ENCODE results near the gene DGKD.

DGKD gene

GRCh38 chr2:233448220-233448559 is 93.9 kb downstream of the DGKD start:
- Histone ChIP-seq H2AFZ (ENCODE audit: low read depth, low read length) (no peak overlapping the region), H3K4me1 (ENCODE audit: insufficient read depth, low read length) (no peaks in the 10 kb centered on the region), H3K36me3 (ENCODE audit: insufficient read depth, low read length) (peaks cover 39% of the 10 kb centered on the region), H3K27me3 (ENCODE audit: insufficient read depth, low read length) (no peaks in the 10 kb centered on the region), H3K4me3 (ENCODE audit: low read length) (no peak overlapping the region), H3K9me3 (ENCODE audit: low read length) (no peaks in the 10 kb centered on the region)

- Histone ChIP-seq H3K4me3 (ENCODE audit: low read length) (no peak overlapping the region), H3K9me3 (ENCODE audit: low read length) (no peaks in the 10 kb centered on the region), H2AFZ (ENCODE audit: low read depth, low read length) (no peak overlapping the region), H3K27me3 (ENCODE audit: insufficient read depth, low read length) (no peaks in the 10 kb centered on the region), H3K4me1 (ENCODE audit: insufficient read depth, low read length) (no peaks in the 10 kb centered on the region), H3K36me3 (ENCODE audit: insufficient read depth, low read length) (peaks cover 43% of the 10 kb centered on the region)
Observed at GRCh38 chr2:233448575-233448974, 94.3 kb downstream of the DGKD start.

- no peaks in the 10 kb centered on the region for H3K27me3 ChIP-seq (ENCODE audit: insufficient read depth, low read length)
- H3K4me1 ChIP-seq (ENCODE audit: insufficient read depth, low read length): no peaks in the 10 kb centered on the region
- no peak overlapping the region for H3K4me3 ChIP-seq (ENCODE audit: low read length)
- H3K9me3 ChIP-seq (ENCODE audit: low read length): no peaks in the 10 kb centered on the region
- no peak overlapping the region for H2AFZ ChIP-seq (ENCODE audit: low read depth, low read length)
- peaks cover 49% of the 10 kb centered on the region for H3K36me3 ChIP-seq (ENCODE audit: insufficient read depth, low read length)
Observed at GRCh38 chr2:233449081-233449901, 95.0 kb downstream of the DGKD start.

- H3K9me3 ChIP-seq (ENCODE audit: low read length): no peaks in the 10 kb centered on the region
- H2AFZ ChIP-seq (ENCODE audit: low read depth, low read length): no peak overlapping the region
- H3K4me3 ChIP-seq (ENCODE audit: low read length): no peak overlapping the region
- H3K36me3 ChIP-seq (ENCODE audit: insufficient read depth, low read length): peaks cover 55% of the 10 kb centered on the region
- no peaks in the 10 kb centered on the region for H3K27me3 ChIP-seq (ENCODE audit: insufficient read depth, low read length)
- H3K4me1 ChIP-seq (ENCODE audit: insufficient read depth, low read length): no peaks in the 10 kb centered on the region
Observed at GRCh38 chr2:233449921-233450863, 95.9 kb downstream of the DGKD start.

- no peaks in the 10 kb centered on the region for H3K9me3 ChIP-seq (ENCODE audit: low read length)
- H3K36me3 ChIP-seq (ENCODE audit: insufficient read depth, low read length): peaks cover 59% of the 10 kb centered on the region
- H2AFZ ChIP-seq (ENCODE audit: low read depth, low read length): no peak overlapping the region
- no peaks in the 10 kb centered on the region for H3K4me1 ChIP-seq (ENCODE audit: insufficient read depth, low read length)
- H3K4me3 ChIP-seq (ENCODE audit: low read length): no peak overlapping the region
- no peaks in the 10 kb centered on the region for H3K27me3 ChIP-seq (ENCODE audit: insufficient read depth, low read length)
Observed at GRCh38 chr2:233450864-233451575, 96.7 kb downstream of the DGKD start.

GRCh38 chr2:233451950-233452349 is 97.7 kb downstream of the DGKD start:
- Histone ChIP-seq H2AFZ (ENCODE audit: low read depth, low read length) (no peak overlapping the region), H3K36me3 (ENCODE audit: insufficient read depth, low read length) (peaks cover 66% of the 10 kb centered on the region), H3K4me1 (ENCODE audit: insufficient read depth, low read length) (no peaks in the 10 kb centered on the region), H3K9me3 (ENCODE audit: low read length) (no peaks in the 10 kb centered on the region), H3K27me3 (ENCODE audit: insufficient read depth, low read length) (no peaks in the 10 kb centered on the region), H3K4me3 (ENCODE audit: low read length) (no peak overlapping the region)

GRCh38 chr2:233453111-233453915 is 99.0 kb downstream of the DGKD start:
- H3K4me1 ChIP-seq (ENCODE audit: insufficient read depth, low read length): no peaks in the 10 kb centered on the region

GRCh38 chr2:233453916-233454315 is 99.6 kb downstream of the DGKD start:
- Histone ChIP-seq H3K4me1 (ENCODE audit: insufficient read depth, low read length) (no peaks in the 10 kb centered on the region), H2AFZ (ENCODE audit: low read depth, low read length) (no peak overlapping the region), H3K9me3 (ENCODE audit: low read length) (no peaks in the 10 kb centered on the region), H3K27me3 (ENCODE audit: insufficient read depth, low read length) (no peaks in the 10 kb centered on the region), H3K36me3 (ENCODE audit: insufficient read depth, low read length) (peaks cover 77% of the 10 kb centered on the region), H3K4me3 (ENCODE audit: low read length) (no peak overlapping the region)

More at GRCh38 chr2:233453111-233453915, 99.0 kb downstream of the DGKD start:
- peaks cover 74% of the 10 kb centered on the region for H3K36me3 ChIP-seq (ENCODE audit: insufficient read depth, low read length)
- H3K4me3 ChIP-seq (ENCODE audit: low read length): no peak overlapping the region
- no peaks in the 10 kb centered on the region for H3K9me3 ChIP-seq (ENCODE audit: low read length)
- H3K27me3 ChIP-seq (ENCODE audit: insufficient read depth, low read length): no peaks in the 10 kb centered on the region
- no peak overlapping the region for H2AFZ ChIP-seq (ENCODE audit: low read depth, low read length)

- H3K36me3 ChIP-seq (ENCODE audit: insufficient read depth, low read length): peaks cover 83% of the 10 kb centered on the region
Observed at GRCh38 chr2:233455006-233455405, 100.7 kb downstream of the DGKD start.

GRCh38 chr2:233455491-233455890 is 101.2 kb downstream of the DGKD start:
- Histone ChIP-seq H3K9me3 (ENCODE audit: low read length) (no peaks in the 10 kb centered on the region), H3K4me3 (ENCODE audit: low read length) (no peak overlapping the region), H2AFZ (ENCODE audit: low read depth, low read length) (no peak overlapping the region), H3K4me1 (ENCODE audit: insufficient read depth, low read length) (no peaks in the 10 kb centered on the region), H3K36me3 (ENCODE audit: insufficient read depth, low read length) (peaks cover 81% of the 10 kb centered on the region), H3K27me3 (ENCODE audit: insufficient read depth, low read length) (no peaks in the 10 kb centered on the region)

More at GRCh38 chr2:233455006-233455405, 100.7 kb downstream of the DGKD start:
- no peak overlapping the region for H3K4me3 ChIP-seq (ENCODE audit: low read length)
- no peak overlapping the region for H2AFZ ChIP-seq (ENCODE audit: low read depth, low read length)
- no peaks in the 10 kb centered on the region for H3K4me1 ChIP-seq (ENCODE audit: insufficient read depth, low read length)
- H3K27me3 ChIP-seq (ENCODE audit: insufficient read depth, low read length): no peaks in the 10 kb centered on the region
- H3K9me3 ChIP-seq (ENCODE audit: low read length): no peaks in the 10 kb centered on the region

GRCh38 chr2:233456111-233456510 is 101.8 kb downstream of the DGKD start:
- Histone ChIP-seq H3K4me3 (ENCODE audit: low read length) (no peak overlapping the region), H3K27me3 (ENCODE audit: insufficient read depth, low read length) (no peaks in the 10 kb centered on the region), H3K4me1 (ENCODE audit: insufficient read depth, low read length) (no peaks in the 10 kb centered on the region), H2AFZ (ENCODE audit: low read depth, low read length) (no peak overlapping the region), H3K9me3 (ENCODE audit: low read length) (no peaks in the 10 kb centered on the region), H3K36me3 (ENCODE audit: insufficient read depth, low read length) (peaks cover 76% of the 10 kb centered on the region)

GRCh38 chr2:233456934-233457333 is 102.6 kb downstream of the DGKD start:
- H3K27me3 ChIP-seq (ENCODE audit: insufficient read depth, low read length): no peaks in the 10 kb centered on the region
- no peaks in the 10 kb centered on the region for H3K9me3 ChIP-seq (ENCODE audit: low read length)
- H3K4me3 ChIP-seq (ENCODE audit: low read length): no peak overlapping the region
- peaks cover 76% of the 10 kb centered on the region for H3K36me3 ChIP-seq (ENCODE audit: insufficient read depth, low read length)
- no peak overlapping the region for H2AFZ ChIP-seq (ENCODE audit: low read depth, low read length)
- H3K4me1 ChIP-seq (ENCODE audit: insufficient read depth, low read length): no peaks in the 10 kb centered on the region

All from neuron (in vitro differentiated cells).